ENCODE data around the gene AFF3. TPM values are rescaled to one million over a fixed set of nuclear protein-coding genes. Genes with fewer than 3 reads are reported as not detected.

Gene AFF3
- total RNA-seq, 1 donor from 2014 or later: 20.9 TPM

- H3K4me1 Mint-ChIP-seq: peaks cover 34% of the 10 kb centered on the region
- no peak for TF ChIP-seq CTCF (conservative IDR thresholded peaks at IDR 0.05)
- H3K9me3 Mint-ChIP-seq: peaks cover 3% of the 10 kb centered on the region
- peaks cover 2% of the 10 kb centered on the region for H3K36me3 Mint-ChIP-seq (ENCODE audit: low read depth)
- no peak overlapping the region for H3K4me3 Mint-ChIP-seq
- H3K27me3 Mint-ChIP-seq (ENCODE audit: low read depth): no peaks in the 10 kb centered on the region
- no peak for DNase-seq (ENCODE audit: low read depth, low spot score)
- no peak overlapping the region for H3K27ac Mint-ChIP-seq (ENCODE audit: unreplicated experiment)
Measured at GRCh38 chr2:99710721-99711120, 431.7 kb downstream of the AFF3 start.

- TF ChIP-seq CTCF (conservative IDR thresholded peaks at IDR 0.05): no peak
- Mint-ChIP-seq H3K27me3 (ENCODE audit: low read depth) (no peaks in the 10 kb centered on the region), H3K4me3 (no peak overlapping the region), H3K9me3 (peaks cover 3% of the 10 kb centered on the region), H3K36me3 (ENCODE audit: low read depth) (peaks cover 2% of the 10 kb centered on the region), H3K4me1 (peaks cover 42% of the 10 kb centered on the region), H3K27ac (ENCODE audit: unreplicated experiment) (no peak overlapping the region)
- DNase-seq (ENCODE audit: low read depth, low spot score): no peak
Measured at GRCh38 chr2:99709229-99709628, 433.2 kb downstream of the AFF3 start.

DNA sequence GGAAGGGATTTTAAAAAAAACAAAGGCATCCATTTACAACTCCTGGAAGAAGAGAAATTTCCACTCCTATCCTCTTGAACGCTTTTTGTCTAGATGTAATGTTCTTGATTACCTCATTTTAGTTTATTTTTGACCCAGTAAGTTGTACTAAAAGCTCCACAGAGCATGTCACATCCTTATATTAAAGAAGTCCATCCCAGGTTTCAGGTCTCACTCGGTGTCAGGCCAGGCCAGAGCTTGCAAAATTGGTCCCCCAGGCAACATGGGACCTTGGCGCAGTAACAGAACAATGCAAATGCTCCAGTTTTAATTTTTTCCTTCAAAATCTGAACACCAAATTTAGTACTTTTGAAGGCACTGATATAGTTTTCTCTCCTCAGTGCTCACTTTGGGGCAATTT is 434.2 kb downstream of the AFF3 start:
- no peak for DNase-seq (ENCODE audit: low read depth, low spot score)
- Mint-ChIP-seq H3K4me1 (peaks cover 42% of the 10 kb centered on the region), H3K27ac (ENCODE audit: unreplicated experiment) (no peak overlapping the region), H3K9me3 (peaks cover 3% of the 10 kb centered on the region), H3K36me3 (ENCODE audit: low read depth) (peaks cover 2% of the 10 kb centered on the region), H3K4me3 (no peak overlapping the region), H3K27me3 (ENCODE audit: low read depth) (no peaks in the 10 kb centered on the region)
- TF ChIP-seq CTCF (conservative IDR thresholded peaks at IDR 0.05): no peak

GRCh38 chr2:99707592-99707991 is 434.8 kb downstream of the AFF3 start:
- Mint-ChIP-seq H3K27ac (ENCODE audit: unreplicated experiment) (no peak overlapping the region), H3K36me3 (ENCODE audit: low read depth) (no peaks in the 10 kb centered on the region), H3K9me3 (no peaks in the 10 kb centered on the region), H3K4me3 (no peak overlapping the region), H3K27me3 (ENCODE audit: low read depth) (no peaks in the 10 kb centered on the region), H3K4me1 (peaks cover 42% of the 10 kb centered on the region)
- no peak for TF ChIP-seq CTCF (conservative IDR thresholded peaks at IDR 0.05)
- no peak for DNase-seq (ENCODE audit: low read depth, low spot score)

DNA sequence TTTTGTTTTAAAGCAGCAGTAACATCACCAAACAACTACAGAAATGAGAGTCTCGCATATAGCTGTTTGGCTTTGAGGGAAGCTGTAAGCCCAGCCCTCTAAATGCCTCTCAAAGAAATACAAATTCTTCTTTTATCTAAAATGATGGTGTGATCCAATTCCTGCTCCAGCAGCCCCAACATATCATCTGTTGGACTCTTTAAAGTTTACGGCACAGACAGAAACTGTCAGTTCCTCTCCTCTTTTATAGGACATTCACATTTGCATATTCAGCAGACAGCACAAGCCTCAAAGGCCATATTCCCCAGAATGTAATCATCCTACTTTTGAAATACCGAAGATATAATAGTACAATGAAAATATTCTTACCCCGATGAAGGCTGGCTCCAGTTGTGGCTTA is 435.7 kb downstream of the AFF3 start:
- Mint-ChIP-seq H3K27ac (ENCODE audit: unreplicated experiment) (no peak overlapping the region), H3K9me3 (no peaks in the 10 kb centered on the region), H3K36me3 (ENCODE audit: low read depth) (no peaks in the 10 kb centered on the region), H3K27me3 (ENCODE audit: low read depth) (no peaks in the 10 kb centered on the region), H3K4me1 (peaks cover 42% of the 10 kb centered on the region), H3K4me3 (no peak overlapping the region)
- no peak for DNase-seq (ENCODE audit: low read depth, low spot score)
- TF ChIP-seq CTCF (conservative IDR thresholded peaks at IDR 0.05): no peak

GRCh38 chr2:99701503-99701902 is 440.9 kb downstream of the AFF3 start:
- no peak for TF ChIP-seq CTCF (conservative IDR thresholded peaks at IDR 0.05)
- H3K4me1 Mint-ChIP-seq: peaks cover 26% of the 10 kb centered on the region
- no peak for DNase-seq (ENCODE audit: low read depth, low spot score)
- H3K4me3 Mint-ChIP-seq: no peak overlapping the region
- H3K9me3 Mint-ChIP-seq: no peaks in the 10 kb centered on the region
- no peak overlapping the region for H3K27ac Mint-ChIP-seq (ENCODE audit: unreplicated experiment)
- H3K27me3 Mint-ChIP-seq (ENCODE audit: low read depth): no peaks in the 10 kb centered on the region
- no peaks in the 10 kb centered on the region for H3K36me3 Mint-ChIP-seq (ENCODE audit: low read depth)
